HL-60 (cell line): ENCODE data around the gene CASS4.

Experiments
- GABPA ChIP-seq: IDR thresholded peaks from 2 replicates; pipeline ENCODE4 v1.6.1; 2012; ENCODE audit warnings: low read depth
- POLR2AphosphoS5 ChIP-seq: IDR thresholded peaks from 2 replicates; pipeline ENCODE4 v1.6.1; 2012; ENCODE audit warnings: low read depth
- SPI1 ChIP-seq: IDR thresholded peaks from 2 replicates; pipeline ENCODE4 v1.6.1; 2012; ENCODE audit warnings: low read depth, mild to moderate bottlenecking, borderline replicate concordance
- TF ChIP-seq, protein P1 (sequence below): IDR thresholded peaks from one replicate; pipeline ENCODE4 v1.5.1; 2011; ENCODE audit warnings: low read length, control low read depth, inconsistent platforms; ENCODE audit not compliant: insufficient read depth
- TF ChIP-seq, protein P2 (sequence below): IDR thresholded peaks from 2 replicates; pipeline ENCODE4 v1.6.1; 2012; ENCODE audit warnings: low read depth; ENCODE audit not compliant: insufficient replicate concordance

DNA sequence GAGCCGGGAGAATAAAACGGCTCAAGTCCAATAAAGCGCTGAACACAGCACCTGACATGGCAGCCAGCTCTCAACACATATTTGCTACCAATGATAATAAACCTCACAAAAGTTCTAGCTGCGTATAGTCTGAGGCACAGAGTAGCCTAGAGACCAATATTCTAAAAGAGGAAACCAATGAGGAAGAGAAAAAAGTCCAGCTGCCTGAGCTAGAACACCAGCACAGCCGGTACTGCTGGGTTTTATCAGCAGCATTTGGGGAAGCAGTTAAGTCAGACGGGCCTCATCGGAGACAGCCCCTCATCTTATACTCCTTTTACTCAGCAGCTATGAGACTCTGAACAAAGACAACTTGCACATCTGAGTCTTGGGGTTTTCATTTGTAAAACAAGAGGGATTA is 53.9 kb downstream of the CASS4 start:
- TF ChIP-seq, protein P1, sequence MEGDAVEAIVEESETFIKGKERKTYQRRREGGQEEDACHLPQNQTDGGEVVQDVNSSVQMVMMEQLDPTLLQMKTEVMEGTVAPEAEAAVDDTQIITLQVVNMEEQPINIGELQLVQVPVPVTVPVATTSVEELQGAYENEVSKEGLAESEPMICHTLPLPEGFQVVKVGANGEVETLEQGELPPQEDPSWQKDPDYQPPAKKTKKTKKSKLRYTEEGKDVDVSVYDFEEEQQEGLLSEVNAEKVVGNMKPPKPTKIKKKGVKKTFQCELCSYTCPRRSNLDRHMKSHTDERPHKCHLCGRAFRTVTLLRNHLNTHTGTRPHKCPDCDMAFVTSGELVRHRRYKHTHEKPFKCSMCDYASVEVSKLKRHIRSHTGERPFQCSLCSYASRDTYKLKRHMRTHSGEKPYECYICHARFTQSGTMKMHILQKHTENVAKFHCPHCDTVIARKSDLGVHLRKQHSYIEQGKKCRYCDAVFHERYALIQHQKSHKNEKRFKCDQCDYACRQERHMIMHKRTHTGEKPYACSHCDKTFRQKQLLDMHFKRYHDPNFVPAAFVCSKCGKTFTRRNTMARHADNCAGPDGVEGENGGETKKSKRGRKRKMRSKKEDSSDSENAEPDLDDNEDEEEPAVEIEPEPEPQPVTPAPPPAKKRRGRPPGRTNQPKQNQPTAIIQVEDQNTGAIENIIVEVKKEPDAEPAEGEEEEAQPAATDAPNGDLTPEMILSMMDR: no peak
- TF ChIP-seq POLR2AphosphoS5 (no peak), GABPA (no peak), SPI1 (peak; percentile 86)
- TF ChIP-seq, protein P2, sequence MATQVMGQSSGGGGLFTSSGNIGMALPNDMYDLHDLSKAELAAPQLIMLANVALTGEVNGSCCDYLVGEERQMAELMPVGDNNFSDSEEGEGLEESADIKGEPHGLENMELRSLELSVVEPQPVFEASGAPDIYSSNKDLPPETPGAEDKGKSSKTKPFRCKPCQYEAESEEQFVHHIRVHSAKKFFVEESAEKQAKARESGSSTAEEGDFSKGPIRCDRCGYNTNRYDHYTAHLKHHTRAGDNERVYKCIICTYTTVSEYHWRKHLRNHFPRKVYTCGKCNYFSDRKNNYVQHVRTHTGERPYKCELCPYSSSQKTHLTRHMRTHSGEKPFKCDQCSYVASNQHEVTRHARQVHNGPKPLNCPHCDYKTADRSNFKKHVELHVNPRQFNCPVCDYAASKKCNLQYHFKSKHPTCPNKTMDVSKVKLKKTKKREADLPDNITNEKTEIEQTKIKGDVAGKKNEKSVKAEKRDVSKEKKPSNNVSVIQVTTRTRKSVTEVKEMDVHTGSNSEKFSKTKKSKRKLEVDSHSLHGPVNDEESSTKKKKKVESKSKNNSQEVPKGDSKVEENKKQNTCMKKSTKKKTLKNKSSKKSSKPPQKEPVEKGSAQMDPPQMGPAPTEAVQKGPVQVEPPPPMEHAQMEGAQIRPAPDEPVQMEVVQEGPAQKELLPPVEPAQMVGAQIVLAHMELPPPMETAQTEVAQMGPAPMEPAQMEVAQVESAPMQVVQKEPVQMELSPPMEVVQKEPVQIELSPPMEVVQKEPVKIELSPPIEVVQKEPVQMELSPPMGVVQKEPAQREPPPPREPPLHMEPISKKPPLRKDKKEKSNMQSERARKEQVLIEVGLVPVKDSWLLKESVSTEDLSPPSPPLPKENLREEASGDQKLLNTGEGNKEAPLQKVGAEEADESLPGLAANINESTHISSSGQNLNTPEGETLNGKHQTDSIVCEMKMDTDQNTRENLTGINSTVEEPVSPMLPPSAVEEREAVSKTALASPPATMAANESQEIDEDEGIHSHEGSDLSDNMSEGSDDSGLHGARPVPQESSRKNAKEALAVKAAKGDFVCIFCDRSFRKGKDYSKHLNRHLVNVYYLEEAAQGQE: no peak
